Measurements from ENCODE around the gene ELOVL7.
"Not testable (repeated sequence)": the region's sequence is repeated elsewhere in the genome, so short reads cannot be mapped to it uniquely, and the experiment has no call there.

ELOVL7 gene

GRCh38 chr5:60802986-60803385 is 41.1 kb downstream of the ELOVL7 start:
- H3K27ac ChIP-seq = no peak overlapping the region
- H3K4me3 ChIP-seq = no peak overlapping the region
- no peaks in the 10 kb centered on the region for H3K9me3 ChIP-seq
- H3K27me3 ChIP-seq = no peaks in the 10 kb centered on the region
- no peak for TF ChIP-seq CTCF (IDR thresholded peaks at IDR 0.05)
- H3K36me3 ChIP-seq = no peaks in the 10 kb centered on the region
- H3K4me1 ChIP-seq = no peaks in the 10 kb centered on the region
- intact Hi-C loops (cut with DNase I; ENCODE audit: low total_unique reads) = no loop called here
- DNase-seq = no peak

DNA sequence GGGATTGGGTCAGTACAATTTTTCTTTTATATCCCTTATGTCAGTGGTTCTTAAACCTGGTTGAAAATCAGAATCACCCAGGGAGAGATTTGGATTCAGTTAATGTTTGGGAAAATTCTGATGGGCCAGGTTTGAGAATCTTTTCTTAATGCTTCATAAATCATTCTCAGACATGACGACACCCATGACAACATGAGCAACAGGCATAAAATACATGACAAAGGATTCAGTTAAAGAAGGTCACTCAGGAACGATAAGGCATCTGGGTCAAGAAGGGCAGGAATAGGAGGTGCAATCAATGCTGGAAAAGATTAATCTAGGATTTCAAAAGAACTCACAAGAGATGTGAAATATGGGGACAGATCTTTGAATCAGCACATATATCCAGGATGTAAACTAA is 41.8 kb downstream of the ELOVL7 start:
- TF ChIP-seq CTCF (IDR thresholded peaks at IDR 0.05) = no peak
- no peak overlapping the region for H3K27ac ChIP-seq
- no peak for DNase-seq
- H3K9me3 ChIP-seq = no peaks in the 10 kb centered on the region
- intact Hi-C loops (cut with DNase I; ENCODE audit: low total_unique reads) = no loop called here
- H3K36me3 ChIP-seq = no peaks in the 10 kb centered on the region
- H3K27me3 ChIP-seq = peaks cover 0 to 6% of the 10 kb centered on the region in 2 donors
- H3K4me1 ChIP-seq = no peaks in the 10 kb centered on the region
- H3K4me3 ChIP-seq = no peak overlapping the region

DNA sequence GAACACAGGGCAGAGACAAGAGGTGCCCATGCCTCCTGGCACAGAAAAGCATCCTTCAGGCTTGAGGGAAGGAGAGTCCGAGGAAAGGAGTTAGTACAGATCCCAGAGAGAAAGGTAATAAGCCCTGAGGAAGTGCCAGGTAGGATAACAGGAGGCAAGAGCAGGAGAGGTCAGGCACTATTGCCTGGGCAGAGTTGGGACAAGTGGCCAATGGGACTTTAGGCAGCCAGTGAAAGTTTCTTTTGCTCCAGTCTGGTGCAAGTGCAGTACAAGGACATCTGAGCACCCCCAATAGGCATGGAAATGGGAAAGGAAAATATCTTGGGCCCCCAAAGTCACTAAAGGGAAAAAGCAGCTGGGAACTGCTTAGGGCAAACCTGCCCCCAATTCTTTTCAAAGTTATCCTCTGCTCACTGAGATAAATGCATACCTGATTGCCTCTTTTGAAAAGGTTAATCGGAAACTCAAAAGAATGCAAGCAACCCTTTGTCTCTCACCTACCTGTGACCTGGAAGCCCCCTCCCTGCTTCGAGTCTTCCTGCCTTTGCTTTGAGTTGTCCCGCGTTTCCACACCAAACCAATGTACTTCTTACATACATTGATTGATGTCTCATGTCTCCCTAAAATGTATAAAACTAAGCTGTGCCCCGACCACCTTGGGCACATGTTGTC is 46.5 kb downstream of the ELOVL7 start:
- Histone ChIP-seq H3K27me3 (peaks cover 0 to 11% of the 10 kb centered on the region in 2 donors), H3K9me3 (no peaks in the 10 kb centered on the region), H3K4me1 (no peaks in the 10 kb centered on the region), H3K4me3 (no peak overlapping the region), H3K27ac (no peak overlapping the region), H3K36me3 (no peaks in the 10 kb centered on the region)
- intact Hi-C loops (cut with DNase I; ENCODE audit: low total_unique reads) = no loop called here
- TF ChIP-seq CTCF (IDR thresholded peaks at IDR 0.05) = no peak
- DNase-seq = no peak

DNA sequence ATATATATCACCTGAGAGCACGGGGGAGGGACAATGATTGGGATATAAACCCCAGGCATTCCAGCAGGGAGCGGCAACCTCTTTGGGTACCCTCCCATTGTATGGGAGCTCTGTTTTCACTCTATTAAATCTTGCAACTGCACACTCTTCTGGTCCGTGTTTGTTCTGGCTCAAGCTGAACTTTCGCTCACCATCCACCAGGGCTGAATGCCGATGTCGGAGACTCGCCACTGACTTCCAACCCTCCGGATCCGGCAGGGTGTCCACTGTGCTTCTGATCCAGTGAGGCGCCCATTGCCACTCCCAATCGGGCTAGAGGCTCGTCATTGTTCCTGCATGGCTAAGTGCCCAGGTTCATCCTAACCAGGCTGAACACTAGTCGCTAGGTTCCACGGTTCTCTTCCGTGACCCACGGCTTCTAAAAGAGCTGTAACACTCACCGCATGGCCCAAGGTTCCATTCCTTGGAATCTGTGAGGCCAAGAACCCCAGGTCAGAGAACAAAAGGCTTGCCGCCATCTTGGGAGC is 48.6 kb downstream of the ELOVL7 start:
- intact Hi-C loops (cut with DNase I; ENCODE audit: low total_unique reads); H3K36me3 ChIP-seq: not testable (repeated sequence)

DNA sequence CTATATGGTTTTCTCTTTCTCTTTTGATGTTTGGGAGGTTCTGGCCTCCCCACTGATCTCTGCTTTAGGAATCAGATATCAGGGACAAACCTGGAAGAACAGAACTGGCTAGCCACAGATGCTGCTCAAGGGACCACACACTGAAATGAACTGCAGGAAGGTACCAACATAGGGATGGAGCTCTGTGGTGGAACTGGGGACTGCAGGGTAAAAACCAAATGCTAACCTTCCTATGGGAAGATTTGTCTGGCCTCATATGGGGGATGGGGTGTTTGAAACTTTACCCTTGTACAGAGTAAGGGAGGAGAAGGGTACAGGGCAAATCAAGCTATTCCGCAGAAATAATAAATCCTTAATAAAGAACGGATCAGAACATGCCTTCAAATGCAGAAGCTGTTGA is 49.4 kb downstream of the ELOVL7 start:
- Histone ChIP-seq H3K9me3 (no peaks in the 10 kb centered on the region), H3K36me3 (no peaks in the 10 kb centered on the region), H3K27ac (no peak overlapping the region), H3K27me3 (peaks cover 0 to 11% of the 10 kb centered on the region in 2 donors), H3K4me3 (no peak overlapping the region), H3K4me1 (no peaks in the 10 kb centered on the region)
- no peak for TF ChIP-seq CTCF (IDR thresholded peaks at IDR 0.05)
- intact Hi-C loops (cut with DNase I; ENCODE audit: low total_unique reads) = no loop called here
- no peak for DNase-seq

More for the DNA sequence above, 48.6 kb downstream of the ELOVL7 start:
- DNase-seq, H3K4me1 ChIP-seq, H3K27ac ChIP-seq, H3K4me3 ChIP-seq, H3K9me3 ChIP-seq: not testable (repeated sequence)
- peaks cover 0 to 11% of the 10 kb centered on the region in 2 donors for H3K27me3 ChIP-seq

DNA sequence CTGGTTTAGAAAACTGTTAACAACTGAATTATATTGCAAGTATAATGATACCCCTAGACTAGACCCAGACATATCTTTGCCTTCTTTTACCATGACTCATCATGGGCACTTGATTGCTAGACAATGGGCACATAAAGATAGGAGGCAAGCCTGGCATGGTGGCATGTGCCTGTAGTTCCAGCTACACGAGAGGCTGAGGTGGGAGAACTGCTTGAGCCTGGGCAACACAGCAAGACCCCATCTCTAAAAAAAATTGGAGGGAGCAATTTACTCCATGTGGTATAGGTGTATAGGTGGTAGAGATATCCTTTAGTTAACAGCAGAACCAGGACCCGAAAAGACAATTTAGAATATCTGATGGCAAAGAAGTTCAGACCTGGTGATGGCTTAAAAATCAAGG is 51.6 kb downstream of the ELOVL7 start:
- Histone ChIP-seq H3K27ac (no peak overlapping the region), H3K4me1 (no peaks in the 10 kb centered on the region), H3K4me3 (no peak overlapping the region), H3K9me3 (no peaks in the 10 kb centered on the region), H3K27me3 (peaks cover 0 to 7% of the 10 kb centered on the region in 2 donors), H3K36me3 (no peaks in the 10 kb centered on the region)
- no peak for TF ChIP-seq CTCF (IDR thresholded peaks at IDR 0.05)
- no peak for DNase-seq
- intact Hi-C loops (cut with DNase I; ENCODE audit: low total_unique reads) = no loop called here

Measured in tibial artery (tissue), 4 donors.